Hematopoietic multipotent progenitor cell treated with erythropoietin and hydrocortisone succinate and interleukin-3 and kit ligand, for 15 days (in vitro differentiated cells): ENCODE results near the gene SPAG16.

ENCODE experiments used
- DNase-seq: peaks from one replicate; pipeline ENCODE4 v3.0.0-alpha.2; 2015; ENCODE audit warnings: low spot score

Gene SPAG16

GRCh38 chr2:214386720-214387119, 1102.5 kb downstream of the SPAG16 start:
- no peak for DNase-seq

GRCh38 chr2:214389334-214389733, 1105.1 kb downstream of the SPAG16 start:
- DNase-seq, result no peak

- DNase-seq, result no peak
Observed at GRCh38 chr2:214393796-214394195, 1109.5 kb downstream of the SPAG16 start.

- DNase-seq, result no peak
Observed at GRCh38 chr2:214395040-214395439, 1110.8 kb downstream of the SPAG16 start.

GRCh38 chr2:214401580-214401979, 1117.3 kb downstream of the SPAG16 start:
- no peak for DNase-seq

GRCh38 chr2:214410128-214410775, 1126.0 kb downstream of the SPAG16 start:
- DNase-seq, result no peak

- DNase-seq, result no peak
Observed at GRCh38 chr2:214410918-214411554, 1126.8 kb downstream of the SPAG16 start, which contains the start of gene VWC2L. TSS of gene VWC2L (plus strand) at chr2:214411054. CDS start at chr2:214414194, 3,140 bp downstream.

- DNase-seq, result no peak
Observed at GRCh38 chr2:214412679-214413078, 1128.4 kb downstream of the SPAG16 start.

GRCh38 chr2:214436470-214436869, 1152.2 kb downstream of the SPAG16 start:
- no peak for DNase-seq

GRCh38 chr2:214450118-214450894, 1166.0 kb downstream of the SPAG16 start:
- DNase-seq, result no peak

GRCh38 chr2:214451516-214452275, 1167.4 kb downstream of the SPAG16 start:
- no peak for DNase-seq
